ENCODE data around the gene KLHL29. TPM values are rescaled to one million over a fixed set of nuclear protein-coding genes. Genes with fewer than 3 reads are reported as not detected.

Gene KLHL29
- total RNA-seq, 1 experiment from 2014 or later, result 7.7 TPM

DNA sequence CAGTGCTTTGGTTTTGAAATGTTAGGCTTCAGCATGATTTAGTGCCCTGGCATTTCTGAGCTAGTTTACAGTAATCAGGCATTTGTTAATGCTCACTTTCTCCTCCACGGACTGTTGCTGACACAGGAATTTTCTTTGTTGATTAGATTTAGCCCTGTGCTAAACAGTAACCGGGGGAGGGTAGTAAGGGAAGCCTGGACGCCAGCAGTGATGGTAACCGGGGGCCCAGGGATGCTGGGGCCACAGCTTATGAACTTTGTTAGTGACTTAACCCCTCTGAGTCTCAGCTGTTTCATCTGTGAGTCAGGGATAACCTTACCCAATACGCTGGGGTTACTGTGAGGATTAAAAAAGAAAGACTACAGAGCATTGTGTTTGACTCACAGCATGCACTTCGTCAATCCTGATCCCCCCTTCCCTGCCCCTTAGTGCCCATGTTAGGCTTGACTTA, 33.5 kb downstream of the KLHL29 start:
- Histone ChIP-seq H3K27ac (ENCODE audit: low read length) (no peak overlapping the region), H3K4me3 (ENCODE audit: low read depth in 2 of 2, low read length in 2 of 2) (no peak overlapping the region), H3K36me3 (ENCODE audit: control insufficient read depth, insufficient read depth, low read length) (no peaks in the 10 kb centered on the region), H3K4me1 (ENCODE audit: control insufficient read depth, insufficient read depth, low read length) (no peaks in the 10 kb centered on the region), H3K27me3 (ENCODE audit: control insufficient read depth, insufficient read depth, low read length) (no peaks in the 10 kb centered on the region), H3K9me3 (ENCODE audit: control insufficient read depth, insufficient read depth, low read depth, low read length) (no peaks in the 10 kb centered on the region)
- in situ Hi-C loops (cut with HindIII; ENCODE audit: low pct_unique_long_range_greater_than_20kb, low sequenced_read_pairs), result no loop called here
- BruUV-seq (replicated peaks), result no TSS peak
- ATAC-seq (no peak), DNase-seq (ENCODE audit: low read depth, low spot score) (no peak)
- intact Hi-C loops (cut with micrococcal nuclease; ENCODE audit: unreplicated experiment), result no loop called here
- no peak for TF ChIP-seq REST (IDR thresholded peaks at IDR 0.05; ENCODE audit: insufficient read depth in 1 of 2, low read depth in 2 of 2, low read length in 1 of 2)
- no peak for TF ChIP-seq SIN3A (IDR thresholded peaks at IDR 0.05; ENCODE audit: borderline replicate concordance, insufficient read depth, low read depth, low read length)
- TF ChIP-seq, protein P1, sequence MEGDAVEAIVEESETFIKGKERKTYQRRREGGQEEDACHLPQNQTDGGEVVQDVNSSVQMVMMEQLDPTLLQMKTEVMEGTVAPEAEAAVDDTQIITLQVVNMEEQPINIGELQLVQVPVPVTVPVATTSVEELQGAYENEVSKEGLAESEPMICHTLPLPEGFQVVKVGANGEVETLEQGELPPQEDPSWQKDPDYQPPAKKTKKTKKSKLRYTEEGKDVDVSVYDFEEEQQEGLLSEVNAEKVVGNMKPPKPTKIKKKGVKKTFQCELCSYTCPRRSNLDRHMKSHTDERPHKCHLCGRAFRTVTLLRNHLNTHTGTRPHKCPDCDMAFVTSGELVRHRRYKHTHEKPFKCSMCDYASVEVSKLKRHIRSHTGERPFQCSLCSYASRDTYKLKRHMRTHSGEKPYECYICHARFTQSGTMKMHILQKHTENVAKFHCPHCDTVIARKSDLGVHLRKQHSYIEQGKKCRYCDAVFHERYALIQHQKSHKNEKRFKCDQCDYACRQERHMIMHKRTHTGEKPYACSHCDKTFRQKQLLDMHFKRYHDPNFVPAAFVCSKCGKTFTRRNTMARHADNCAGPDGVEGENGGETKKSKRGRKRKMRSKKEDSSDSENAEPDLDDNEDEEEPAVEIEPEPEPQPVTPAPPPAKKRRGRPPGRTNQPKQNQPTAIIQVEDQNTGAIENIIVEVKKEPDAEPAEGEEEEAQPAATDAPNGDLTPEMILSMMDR (IDR thresholded peaks at IDR 0.05), result no peak
- no peak for TF ChIP-seq POLR2AphosphoS5 (IDR thresholded peaks at IDR 0.05; ENCODE audit: low read depth, low read length)
- TF ChIP-seq TCF7L2 (IDR thresholded peaks at IDR 0.05; ENCODE audit: low read depth, low read length), result no peak
- ChIA-PET POLR2A (no interaction called here), CTCF (no interaction called here)

DNA sequence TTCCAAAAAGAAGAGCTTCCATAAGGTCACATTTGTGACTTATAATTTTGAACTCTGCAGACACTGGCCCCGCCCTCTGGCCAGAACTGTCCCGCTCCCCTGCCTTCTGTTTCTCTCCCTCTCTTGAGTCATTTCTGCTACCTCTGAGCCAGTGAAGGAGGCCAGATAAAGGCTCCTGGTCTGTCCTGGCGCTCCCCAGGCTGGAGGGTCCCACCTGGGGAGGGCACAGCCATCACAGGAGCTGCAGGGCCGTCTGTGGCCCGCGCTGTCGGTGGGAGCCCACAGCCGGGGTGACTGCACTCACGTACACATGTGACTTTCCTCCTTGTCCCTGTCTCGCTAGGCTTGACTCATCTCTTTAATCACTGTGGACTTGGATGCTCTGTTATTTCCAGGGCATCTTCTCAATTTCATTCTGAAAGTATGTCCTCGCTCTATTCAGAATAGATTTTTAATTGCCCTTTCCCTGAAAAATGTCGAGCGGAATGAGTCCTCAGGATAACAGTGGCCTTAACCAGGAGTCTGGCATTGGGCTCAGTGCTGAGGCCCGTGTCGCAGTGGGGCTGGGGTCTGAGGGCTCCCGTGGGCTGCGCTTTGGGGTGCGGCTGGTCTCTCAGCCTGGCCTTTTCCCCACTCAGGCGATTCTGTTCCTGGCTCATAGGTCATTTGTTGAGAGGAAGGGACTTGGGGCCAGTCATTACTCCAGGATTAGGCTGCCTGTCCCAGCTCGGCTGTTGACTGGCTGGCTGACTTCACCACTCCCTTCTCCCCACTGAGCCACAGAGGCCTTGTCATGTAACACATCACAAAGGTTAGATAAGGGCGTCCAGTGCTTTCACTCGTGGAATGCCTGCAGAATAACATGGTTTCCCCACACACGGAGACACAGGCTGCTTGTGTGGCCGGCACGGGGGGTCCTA, 34.5 kb downstream of the KLHL29 start:
- in situ Hi-C loops (cut with HindIII; ENCODE audit: low pct_unique_long_range_greater_than_20kb, low sequenced_read_pairs), result no loop called here
- intact Hi-C loops (cut with micrococcal nuclease; ENCODE audit: unreplicated experiment), result no loop called here
- H3K9me3 ChIP-seq (ENCODE audit: control insufficient read depth, insufficient read depth, low read depth, low read length), result no peaks in the 10 kb centered on the region
- no peaks in the 10 kb centered on the region for H3K36me3 ChIP-seq (ENCODE audit: control insufficient read depth, insufficient read depth, low read length)
- ATAC-seq (no peak), DNase-seq (ENCODE audit: low read depth, low spot score) (no peak)
- H3K4me3 ChIP-seq (ENCODE audit: low read depth in 2 of 2, low read length in 2 of 2), result no peak overlapping the region
- no peaks in the 10 kb centered on the region for H3K27me3 ChIP-seq (ENCODE audit: control insufficient read depth, insufficient read depth, low read length)
- no peaks in the 10 kb centered on the region for H3K4me1 ChIP-seq (ENCODE audit: control insufficient read depth, insufficient read depth, low read length)
- POLR2A ChIA-PET, result no interaction called here
- CTCF ChIA-PET, result no interaction called here
- no peak for TF ChIP-seq REST (IDR thresholded peaks at IDR 0.05; ENCODE audit: insufficient read depth in 1 of 2, low read depth in 2 of 2, low read length in 1 of 2)
- TF ChIP-seq POLR2AphosphoS5 (IDR thresholded peaks at IDR 0.05; ENCODE audit: low read depth, low read length), result no peak
- TF ChIP-seq, protein P1 (IDR thresholded peaks at IDR 0.05), result no peak
- TF ChIP-seq TCF7L2 (IDR thresholded peaks at IDR 0.05; ENCODE audit: low read depth, low read length), result no peak
- TF ChIP-seq SIN3A (IDR thresholded peaks at IDR 0.05; ENCODE audit: borderline replicate concordance, insufficient read depth, low read depth, low read length), result no peak
- BruUV-seq (replicated peaks), result no TSS peak
- H3K27ac ChIP-seq (ENCODE audit: low read length), result no peak overlapping the region

Measured in Panc1 (cell line).